Activated CD8-positive, alpha-beta T cell treated with anti-CD3 and anti-CD28 coated beads for 36 hours (primary cell): Measurements from ENCODE around the gene MRPL11. TPM values are rescaled to one million over a fixed set of nuclear protein-coding genes. Genes with fewer than 3 reads are reported as not detected.
"Not testable (repeated sequence)": the region's sequence is repeated elsewhere in the genome, so short reads cannot be mapped to it uniquely, and the experiment has no call there.

Experiments
- ATAC-seq: fragments of 200-7000 bp; cut with Tn5 transposase; one replicate; pipeline ENCODE4 v1.10.0; 2021; ENCODE audit warnings: mild to moderate bottlenecking, moderate library complexity
- CTCF ChIA-PET: fragments of 350-600 bp; sonication (Branson Sonifier 250); formaldehyde crosslinking; loops from one replicate; lab custom pipeline; 2021; ENCODE audit warnings: antibody characterized with exemption; lab: Charles Lee
- POLR2A ChIA-PET: fragments of 350-600 bp; sonication (Branson Sonifier 250); formaldehyde crosslinking; loops from one replicate; lab custom pipeline; 2021; ENCODE audit warnings: antibody characterized with exemption; lab: Charles Lee
- DNase-seq: peaks from one replicate; pipeline ENCODE4 v3.0.0-alpha.2; 2020
- H3K27ac Mint-ChIP-seq: one replicate; pipeline ENCODE4 v1.8.0; 2021; ENCODE audit warnings: mild to moderate bottlenecking, mixed read lengths
- H3K27me3 Mint-ChIP-seq: one replicate; pipeline ENCODE4 v1.8.0; 2021; ENCODE audit warnings: mixed read lengths
- H3K36me3 Mint-ChIP-seq: one replicate; pipeline ENCODE4 v1.8.0; 2021; ENCODE audit warnings: low read depth, mixed read lengths
- H3K4me1 Mint-ChIP-seq: one replicate; pipeline ENCODE4 v1.8.0; 2021; ENCODE audit warnings: low read depth, mixed read lengths
- H3K4me3 Mint-ChIP-seq: one replicate; pipeline ENCODE4 v1.8.0; 2021; ENCODE audit warnings: mild to moderate bottlenecking, moderate library complexity, mixed read lengths
- H3K9me3 Mint-ChIP-seq: one replicate; pipeline ENCODE4 v1.8.0; 2021; ENCODE audit warnings: mixed read lengths
- CTCF ChIP-seq: fragments of 200-600 bp; IDR thresholded peaks from one replicate; pipeline ENCODE4 v1.8.0; 2022; ENCODE audit warnings: antibody characterized with exemption, mild to moderate bottlenecking
- intact Hi-C: fragments of 100-400 bp; cut with micrococcal nuclease; formaldehyde crosslinking; loops from one replicate; pipeline ENCODE4 v1.10.0; 2022
- total RNA-seq, 2 experiments: library from RNA; stranded (reverse); gene quantifications; one replicate each; pipeline ENCODE4 v1.2.3, GENCODE V29; 2021

Gene MRPL11
- total RNA-seq, 2 experiments from 2014 or later: 135 to 142 TPM

- intact Hi-C loops: loop anchor here (5.0 kb wide), 1 partner anchor 36 kb away; no protein-coding TSS in a partner anchor
- H3K4me1 Mint-ChIP-seq: peaks cover 3% of the 10 kb centered on the region
- ChIA-PET CTCF (interaction anchor here (2.0 kb wide), 1 partner anchor 55 kb away, joined by 6 read pairs; no protein-coding TSS in a partner anchor), POLR2A (no interaction called here)
- no peak overlapping the region for H3K4me3 Mint-ChIP-seq
- DNase-seq (no peak), ATAC-seq (no peak)
- peaks cover 12% of the 10 kb centered on the region for H3K9me3 Mint-ChIP-seq
- H3K27ac Mint-ChIP-seq: no peak overlapping the region
- H3K36me3 Mint-ChIP-seq: no peaks in the 10 kb centered on the region
- peaks cover 3% of the 10 kb centered on the region for H3K27me3 Mint-ChIP-seq
- no peak for TF ChIP-seq CTCF
These were observed 5.0 kb upstream of the MRPL11 start for GRCh38 chr11:66443602-66444001.

- not testable (repeated sequence) for H3K27me3 Mint-ChIP-seq, ATAC-seq, H3K4me3 Mint-ChIP-seq, H3K27ac Mint-ChIP-seq, DNase-seq
- ChIA-PET POLR2A (interaction anchor here (1.0 kb wide), 1 partner anchor 39 kb away, joined by 3 read pairs; the partner anchor contains the start of gene DPP3), CTCF (interaction anchor here (1.0 to 2.8 kb wide), 4 partner anchors 14 to 71 kb away, joined by 3 to 12 read pairs (median 4); no protein-coding TSS in a partner anchor)
- peaks cover 12% of the 10 kb centered on the region for H3K9me3 Mint-ChIP-seq
- peaks cover 20% of the 10 kb centered on the region for H3K4me1 Mint-ChIP-seq
- intact Hi-C loops: loop anchor here (5.0 kb wide), 1 partner anchor 34 kb away; no protein-coding TSS in a partner anchor
- H3K36me3 Mint-ChIP-seq: peaks cover 11% of the 10 kb centered on the region
These were observed 2.3 kb upstream of the MRPL11 start for GRCh38 chr11:66440940-66441282.

- Mint-ChIP-seq H3K36me3 (peaks cover 16% of the 10 kb centered on the region), H3K4me1 (peaks cover 20% of the 10 kb centered on the region), H3K9me3 (peaks cover 12% of the 10 kb centered on the region)
- DNase-seq, H3K27me3 Mint-ChIP-seq, H3K27ac Mint-ChIP-seq, H3K4me3 Mint-ChIP-seq, ATAC-seq: not testable (repeated sequence)
- ChIA-PET POLR2A (interaction anchor here (0.7 to 1.2 kb wide), 3 partner anchors 22 to 238 kb away, joined by 3 read pairs; partner anchors contain the start of genes DPP3 and RBM4B), CTCF (interaction anchor here (0.8 to 2.8 kb wide), 9 partner anchors 11 to 70 kb away, joined by 3 to 18 read pairs (median 4); no protein-coding TSS in a partner anchor)
- intact Hi-C loops: loop anchor here (5.0 kb wide), 1 partner anchor 33 kb away; no protein-coding TSS in a partner anchor
These were observed 1.7 kb upstream of the MRPL11 start for GRCh38 chr11:66440101-66440939.

- no peak for ATAC-seq
- H3K9me3 Mint-ChIP-seq: peaks cover 3% of the 10 kb centered on the region
- intact Hi-C loops: loop anchor here (5.0 kb wide), 1 partner anchor 34 kb away; no protein-coding TSS in a partner anchor
These were observed 607 bp downstream of the MRPL11 start for GRCh38 chr11:66437979-66438503.

GRCh38 chr11:66432597-66432996 is 6.1 kb downstream of the MRPL11 start:
- Mint-ChIP-seq H3K4me1 (peaks cover 13% of the 10 kb centered on the region), H3K4me3 (no peak overlapping the region), H3K27ac (no peak overlapping the region), H3K9me3 (no peaks in the 10 kb centered on the region), H3K36me3 (peaks cover 32% of the 10 kb centered on the region), H3K27me3 (no peaks in the 10 kb centered on the region)
- no peak for DNase-seq
- CTCF ChIA-PET: interaction anchor here (1.0 to 7.4 kb wide), 5 partner anchors 11 to 246 kb away, joined by 3 to 91 read pairs (median 6); partner anchors contain the start of gene RBM4B
- no peak for TF ChIP-seq CTCF
- intact Hi-C loops: no loop called here
- POLR2A ChIA-PET: interaction anchor here (1.5 kb wide), 1 partner anchor 23 kb away, joined by 4 read pairs; no protein-coding TSS in a partner anchor
- ATAC-seq: no peak

More at GRCh38 chr11:66437979-66438503, 607 bp downstream of the MRPL11 start:
- ChIA-PET POLR2A (interaction anchor here (0.8 to 1.6 kb wide), 10 partner anchors 15 to 108 kb away, joined by 3 to 6 read pairs (median 3); partner anchors contain the start of genes ACTN3, B4GAT1, DPP3 and ZDHHC24), CTCF (interaction anchor here (0.8 to 2.8 kb wide), 21 partner anchors 8 to 286 kb away, joined by 3 to 18 read pairs (median 7); partner anchors contain the start of genes DPP3, PELI3, RBM4 and RBM4B)
- Mint-ChIP-seq H3K36me3 (peaks cover 22% of the 10 kb centered on the region), H3K4me3 (peak overlapping the region; percentile 96), H3K4me1 (peaks cover 20% of the 10 kb centered on the region), H3K27ac (peak overlapping the region; percentile 98), H3K27me3 (peaks cover 1% of the 10 kb centered on the region)
- no peak for DNase-seq
- TF ChIP-seq CTCF: no peak

GRCh38 chr11:66431871-66432329 is 6.7 kb downstream of the MRPL11 start:
- DNase-seq, H3K27ac Mint-ChIP-seq, POLR2A ChIA-PET, intact Hi-C loops, H3K4me1 Mint-ChIP-seq, ATAC-seq, H3K4me3 Mint-ChIP-seq, H3K27me3 Mint-ChIP-seq, H3K9me3 Mint-ChIP-seq: not testable (repeated sequence)
- CTCF ChIA-PET: interaction anchor here (1.0 to 7.4 kb wide), 2 partner anchors 23 to 47 kb away, joined by 3 to 91 read pairs; no protein-coding TSS in a partner anchor
- peaks cover 31% of the 10 kb centered on the region for H3K36me3 Mint-ChIP-seq

GRCh38 chr11:66431287-66431686 is 7.4 kb downstream of the MRPL11 start:
- ATAC-seq, H3K27me3 Mint-ChIP-seq, POLR2A ChIA-PET, H3K9me3 Mint-ChIP-seq, H3K27ac Mint-ChIP-seq, H3K4me1 Mint-ChIP-seq, H3K4me3 Mint-ChIP-seq, intact Hi-C loops, DNase-seq: not testable (repeated sequence)
- CTCF ChIA-PET: interaction anchor here (0.8 to 7.4 kb wide), 4 partner anchors 10 to 62 kb away, joined by 3 to 91 read pairs (median 14); partner anchors contain the start of gene NPAS4
- peaks cover 24% of the 10 kb centered on the region for H3K36me3 Mint-ChIP-seq
